Spleen (tissue), 11 donors: Measurements from ENCODE around the gene PTK6. TPM values are rescaled to one million over a fixed set of nuclear protein-coding genes. Genes with fewer than 3 reads are reported as not detected.
A peak's percentile ranks its signal among the peaks of the same experiment; 100 is the strongest.

ENCODE experiments used
- DNase-seq: peaks from one replicate; pipeline ENCODE4 v3.0.0-alpha.2; 2020
- H3K27ac ChIP-seq, 8 donors: fragments of 200-600 bp; sonication (generic) in 7 of 8; 1 replicate in 4 of 8; 2 replicates in 4 of 8; pipeline versions ENCODE4 v1.5.0 to v1.8.0; 2016 to 2021; ENCODE audit warnings: inconsistent platforms in 4 of 8, mild to moderate bottlenecking in 4 of 8, moderate library complexity in 1 of 8
- H3K27me3 ChIP-seq, 7 donors: fragments of 200-600 bp; sonication (generic) in 6 of 7; replicated peaks in 1 of 7; 1 replicate in 4 of 7; 2 replicates in 3 of 7; pipeline versions ENCODE4 v1.5.0 to v1.8.0; 2016 to 2021; ENCODE audit warnings: inconsistent platforms in 3 of 7, mild to moderate bottlenecking in 1 of 7
- H3K36me3 ChIP-seq, 6 donors: fragments of 200-600 bp; sonication (generic) in 5 of 6; 1 replicate in 4 of 6; 2 replicates in 2 of 6; pipeline versions ENCODE4 v1.5.0 to v1.8.0; 2016 to 2021; ENCODE audit warnings: inconsistent platforms in 2 of 6
- H3K4me1 ChIP-seq, 6 donors: fragments of 200-600 bp; sonication (generic) in 5 of 6; 1 replicate in 3 of 6; 2 replicates in 3 of 6; pipeline versions ENCODE4 v1.5.0 to v1.8.0; 2016 to 2021; ENCODE audit warnings: inconsistent platforms in 3 of 6
- H3K4me3 ChIP-seq, 8 donors: fragments of 200-600 bp; sonication (generic) in 7 of 8; 1 replicate in 4 of 8; 2 replicates in 4 of 8; pipeline versions ENCODE4 v1.5.0 to v1.8.0; 2016 to 2021; ENCODE audit warnings: inconsistent platforms in 4 of 8, mild to moderate bottlenecking in 4 of 8, moderate library complexity in 2 of 8
- H3K9me3 ChIP-seq, 8 donors: fragments of 200-600 bp; sonication (generic) in 7 of 8; 1 replicate in 4 of 8; 2 replicates in 4 of 8; pipeline versions ENCODE4 v1.5.0 to v1.8.0; 2016 to 2021; ENCODE audit warnings: inconsistent platforms in 4 of 8
- POLR2A ChIP-seq, 3 donors: fragments of 450-650 bp; IDR thresholded peaks; one replicate each; pipeline ENCODE4 v1.5.1; 2017; ENCODE audit warnings: antibody characterized with exemption in 3 of 3, mild to moderate bottlenecking in 1 of 3
- POLR2AphosphoS5 ChIP-seq, 3 donors: sonication (generic); formaldehyde crosslinking; IDR thresholded peaks; one replicate each; pipeline ENCODE4 v1.5.1; 2017; ENCODE audit warnings: antibody characterized with exemption in 3 of 3
- WGBS, 5 donors: extraction: QIAGEN DNeasy Blood & Tissue Kit in 3 of 5; methylation state at CpG; one replicate each; pipeline versions ENCODE4 v1.1.5 to v1.1.7; 2013 to 2018; 5-methylcytosine and 5-hydroxymethylcytosine counted together
- intact Hi-C: fragments of 100-400 bp; cut with DNase I; formaldehyde crosslinking; loops from one replicate; pipeline ENCODE4 v1.15.0; 2023; ENCODE audit warnings: low total_unique reads
- polyA plus RNA-seq, 3 donors: library from polyadenylated mRNA; stranded (reverse); fragments of 200-250 nt; gene quantifications; one replicate each; pipeline ENCODE4 v1.2.1, GENCODE V29; 2013
- total RNA-seq, 7 donors: library from RNA; depleted of rRNA in 3 of 7; stranded (reverse); fragments of >200 nt in 3 of 7; fragmentation: NEBNext Ultra II Directional in 4 of 7; extraction: Animal tissue kit (Norgen Biotek cat#: 25700) in 4 of 7; gene quantifications; one replicate each; pipeline versions ENCODE4 v1.1.0 to v1.2.1, GENCODE V29; 2016 to 2021
- TF ChIP-seq, protein P1 (sequence below), 11 experiments: fragments of 200-600 bp in 7 of 11; fragments of 450-650 bp in 4 of 11; sonication (generic) in 4 of 11; IDR thresholded peaks in 8 of 11; conservative IDR thresholded peaks in 3 of 11; 1 replicate in 7 of 11; 2 replicates in 4 of 11; pipeline versions ENCODE4 v1.4.0 to v1.8.0; 2016 to 2021; ENCODE audit warnings: antibody characterized with exemption in 11 of 11, inconsistent platforms in 4 of 11, mild to moderate bottlenecking in 1 of 11
- donor health status: healthy with polysubstance abuse.
- donor health status: DM: no; HTN: no; CAD: no; lungs with moderate emphysema.
- donor health status: DM: no; HTN: no; CAD: no.
- donor health status: Bipolar disorder and iron deficiency.
- donor health status: healthy.
- donor health status: DM: no; HTN: no; CAD: no.
- donor health status: DM: yes; HTN: yes; CAD: no.

The PTK6 gene
- total and polyA plus RNA-seq, 10 donors: 0.20 to 1.0 (median 0.71) TPM

DNA sequence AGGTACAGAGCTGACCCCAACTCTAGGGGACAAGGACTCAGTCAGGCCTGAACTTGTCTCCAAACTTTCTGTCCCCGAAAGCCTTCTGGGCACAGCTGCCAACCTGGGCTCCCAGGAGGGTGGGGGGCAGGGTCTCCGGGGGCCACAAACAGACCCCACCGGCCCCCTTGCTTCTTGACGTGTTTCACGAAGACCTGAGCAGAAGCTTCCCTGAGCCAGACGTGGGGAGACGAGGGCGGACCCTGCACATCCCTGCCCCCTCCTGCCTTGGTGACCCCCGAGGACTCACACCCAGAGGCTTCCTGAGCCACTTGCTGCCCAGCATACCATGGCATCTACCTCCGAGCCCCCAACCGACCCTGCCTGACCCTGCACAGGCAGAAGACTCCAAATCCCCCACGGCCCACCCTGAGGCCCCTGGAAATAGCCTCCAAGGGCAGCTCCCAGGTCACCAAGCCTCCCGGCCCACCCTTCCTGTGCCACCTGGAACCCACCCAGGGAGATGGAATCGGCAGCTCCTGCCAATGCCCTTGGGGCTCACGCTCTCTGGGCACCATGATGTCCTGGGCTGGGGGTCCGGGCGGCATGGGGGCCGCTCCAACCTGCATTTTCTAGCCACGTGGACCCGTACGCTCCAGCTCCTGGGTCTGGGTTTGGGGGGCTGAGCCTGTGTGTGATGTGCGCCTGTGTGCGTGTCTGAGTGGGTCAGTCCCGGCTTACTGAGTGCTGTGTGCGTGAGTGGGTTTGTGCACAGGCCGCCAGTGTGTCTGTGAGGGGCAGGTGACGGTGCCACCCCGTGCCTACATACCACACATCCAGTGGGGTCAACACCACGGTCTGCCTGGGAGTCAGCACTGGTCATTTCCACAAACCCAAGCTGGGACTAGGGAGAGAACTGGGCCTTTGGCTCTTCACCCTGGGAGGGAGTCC is 2.5 kb upstream of the PTK6 start:
- no peak for DNase-seq
- WGBS, 5 donors: 82 to 95% (median 87%) methylated on average over 15 to 29 of the region's 29 CpGs

DNA sequence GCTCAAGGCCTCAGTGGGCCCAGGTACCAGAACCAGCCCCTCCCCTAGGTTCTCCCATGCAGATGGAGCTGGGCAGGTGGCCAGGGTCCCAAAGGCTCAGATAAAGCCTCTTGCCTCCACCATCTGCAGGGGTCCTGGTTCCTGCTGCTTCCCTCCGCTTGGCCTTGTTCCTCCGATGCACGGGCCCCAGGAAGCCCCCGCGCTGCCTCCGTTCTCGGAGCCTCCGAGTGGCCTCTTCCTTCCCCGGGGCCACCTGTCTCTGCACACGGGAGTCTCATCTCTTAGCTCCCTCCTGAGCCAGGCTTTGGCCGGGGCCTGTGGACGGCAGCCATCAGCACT is 1.9 kb upstream of the PTK6 start:
- Histone ChIP-seq H3K4me3 (no peak overlapping the region), H3K9me3 (no peaks in the 10 kb centered on the region), H3K27ac (peak overlapping the region in 5 of 8 donors; percentile 77 to 89 (median 87)), H3K36me3 (no peaks in the 10 kb centered on the region), H3K4me1 (peaks cover 26 to 95% (median 69%) of the 10 kb centered on the region in 6 donors), H3K27me3 (peaks cover 0 to 10% (median 0%) of the 10 kb centered on the region in 7 donors)
- intact Hi-C loops: loop anchor here (5.0 to 10.0 kb wide), 2 partner anchors 116 to 433 kb away; partner anchors contain the start of genes RTEL1 and STMN3
- TF ChIP-seq, protein P1, sequence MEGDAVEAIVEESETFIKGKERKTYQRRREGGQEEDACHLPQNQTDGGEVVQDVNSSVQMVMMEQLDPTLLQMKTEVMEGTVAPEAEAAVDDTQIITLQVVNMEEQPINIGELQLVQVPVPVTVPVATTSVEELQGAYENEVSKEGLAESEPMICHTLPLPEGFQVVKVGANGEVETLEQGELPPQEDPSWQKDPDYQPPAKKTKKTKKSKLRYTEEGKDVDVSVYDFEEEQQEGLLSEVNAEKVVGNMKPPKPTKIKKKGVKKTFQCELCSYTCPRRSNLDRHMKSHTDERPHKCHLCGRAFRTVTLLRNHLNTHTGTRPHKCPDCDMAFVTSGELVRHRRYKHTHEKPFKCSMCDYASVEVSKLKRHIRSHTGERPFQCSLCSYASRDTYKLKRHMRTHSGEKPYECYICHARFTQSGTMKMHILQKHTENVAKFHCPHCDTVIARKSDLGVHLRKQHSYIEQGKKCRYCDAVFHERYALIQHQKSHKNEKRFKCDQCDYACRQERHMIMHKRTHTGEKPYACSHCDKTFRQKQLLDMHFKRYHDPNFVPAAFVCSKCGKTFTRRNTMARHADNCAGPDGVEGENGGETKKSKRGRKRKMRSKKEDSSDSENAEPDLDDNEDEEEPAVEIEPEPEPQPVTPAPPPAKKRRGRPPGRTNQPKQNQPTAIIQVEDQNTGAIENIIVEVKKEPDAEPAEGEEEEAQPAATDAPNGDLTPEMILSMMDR (IDR thresholded peaks at IDR 0.05 in 8 of 11, conservative IDR thresholded peaks at IDR 0.05 in 3 of 11): no peak
- TF ChIP-seq POLR2A (IDR thresholded peaks at IDR 0.05): no peak
- TF ChIP-seq POLR2AphosphoS5 (IDR thresholded peaks at IDR 0.05): peak in 1 of 3 donors; percentile 7
- no peak for DNase-seq
- 47 to 76% (median 66%) methylated on average over 12 of the region's 12 CpGs for WGBS, 5 donors

More for the DNA sequence above, 2.5 kb upstream of the PTK6 start:
- Histone ChIP-seq H3K27me3 (peaks cover 0 to 8% (median 0%) of the 10 kb centered on the region in 7 donors), H3K27ac (peak overlapping the region in 1 of 8 donors; percentile 88), H3K4me1 (peaks cover 26 to 90% (median 66%) of the 10 kb centered on the region in 6 donors), H3K36me3 (no peaks in the 10 kb centered on the region), H3K9me3 (no peaks in the 10 kb centered on the region), H3K4me3 (no peak overlapping the region)
- intact Hi-C loops: loop anchor here (5.0 to 10.0 kb wide), 2 partner anchors 115 to 433 kb away; partner anchors contain the start of genes RTEL1 and STMN3
- TF ChIP-seq POLR2AphosphoS5 (IDR thresholded peaks at IDR 0.05): peak in 1 of 3 donors; percentile 7
- TF ChIP-seq POLR2A (IDR thresholded peaks at IDR 0.05): no peak

- intact Hi-C loops: loop anchor here (5.0 to 10.0 kb wide), 2 partner anchors 116 to 434 kb away; partner anchors contain the start of genes RTEL1 and STMN3
- Histone ChIP-seq H3K27me3 (peaks cover 0 to 15% (median 0%) of the 10 kb centered on the region in 7 donors), H3K27ac (peak overlapping the region in 7 of 8 donors; percentile 74 to 89 (median 87)), H3K4me1 (peaks cover 25 to 89% (median 69%) of the 10 kb centered on the region in 6 donors), H3K9me3 (no peaks in the 10 kb centered on the region), H3K4me3 (peak overlapping the region in 5 of 8 donors; percentile 36 to 67 (median 41)), H3K36me3 (no peaks in the 10 kb centered on the region)
- no peak for TF ChIP-seq POLR2AphosphoS5 (IDR thresholded peaks at IDR 0.05)
- TF ChIP-seq, protein P1 (IDR thresholded peaks at IDR 0.05 in 8 of 11, conservative IDR thresholded peaks at IDR 0.05 in 3 of 11): peak in 5 of 11 experiments; percentile 30 to 60 (median 42)
- no peak for DNase-seq
- WGBS, 5 donors: 24 to 47% (median 37%) methylated on average over 18 to 27 of the region's 27 CpGs
Measured at GRCh38 chr20:63538204-63539091, 1.3 kb upstream of the PTK6 start.
